AG04450 (cell line): ENCODE data around the gene RRP7A. TPM values are rescaled to one million over a fixed set of nuclear protein-coding genes. Genes with fewer than 3 reads are reported as not detected.

Experiments
- CTCF ChIA-PET: fragments of 300-600, 350-600 bp; formaldehyde crosslinking; extraction: SDS; loops from one replicate; lab custom pipeline; 2022; ENCODE audit warnings: antibody characterized with exemption, inconsistent platforms; lab: Charles Lee
- POLR2A ChIA-PET: fragments of 350-600 bp; formaldehyde crosslinking; extraction: SDS; loops from one replicate; lab custom pipeline; 2021; ENCODE audit warnings: antibody characterized with exemption, inconsistent platforms; lab: Yijun Ruan, JAX
- DNase-seq: peaks from one replicate; pipeline ENCODE4 v3.0.0-alpha.2; 2011; ENCODE audit warnings: low read depth, low spot score
- H3K27ac ChIP-seq: one replicate; pipeline ENCODE4 v1.5.1; 2012; ENCODE audit warnings: low read depth, low read length, control low read depth
- H3K27me3 ChIP-seq: one replicate; pipeline ENCODE4 v1.6.0; 2012; ENCODE audit warnings: low read length; ENCODE audit not compliant: control insufficient read depth, insufficient read depth
- H3K4me3 ChIP-seq: 2 replicates; pipeline ENCODE4 v1.5.1; 2011; ENCODE audit warnings: mild to moderate bottlenecking, low read depth, low read length, control low read depth
- H3K9me3 ChIP-seq: 2 replicates; pipeline ENCODE4 v1.5.1; 2012; ENCODE audit warnings: low read length; ENCODE audit not compliant: control insufficient read depth, insufficient read depth
- polyA plus RNA-seq: library from polyadenylated mRNA; depleted of rRNA; stranded (reverse); fragments of >200 nt; gene quantifications from 2 replicates; pipeline ENCODE4 v1.2.3, GENCODE V29; 2011
- TF ChIP-seq, protein P1 (sequence below): IDR thresholded peaks from 2 replicates; pipeline ENCODE4 v1.5.1; 2011; ENCODE audit warnings: low read depth, low read length, control low read depth, inconsistent platforms

Gene RRP7A
- polyA plus RNA-seq, 1 experiment, result 17.4 TPM

DNA sequence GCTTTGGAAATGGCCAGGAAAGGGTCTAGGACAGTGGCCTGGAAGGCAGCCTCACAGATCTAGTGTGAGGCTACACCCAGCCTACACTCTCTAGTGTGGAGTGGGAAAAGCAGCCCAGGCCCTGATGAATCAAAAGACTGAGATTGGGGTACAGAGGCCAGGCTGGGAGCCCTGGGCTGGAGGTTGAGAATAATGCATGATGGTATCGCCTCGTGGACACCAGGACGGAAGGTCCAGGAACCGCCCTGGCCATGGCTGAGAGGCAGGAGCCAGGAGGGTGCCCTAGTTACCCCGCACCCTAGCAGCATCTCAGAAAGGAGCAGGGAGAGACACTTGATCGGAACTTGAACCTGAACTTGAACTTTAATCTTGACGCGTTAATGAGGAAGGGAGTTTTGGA is 46.9 kb downstream of the RRP7A start:
- H3K27me3 ChIP-seq, result peaks cover 15% of the 10 kb centered on the region
- DNase-seq, result no peak
- no peak overlapping the region for H3K27ac ChIP-seq
- H3K9me3 ChIP-seq, result no peaks in the 10 kb centered on the region
- no peak overlapping the region for H3K4me3 ChIP-seq
- TF ChIP-seq, protein P1, sequence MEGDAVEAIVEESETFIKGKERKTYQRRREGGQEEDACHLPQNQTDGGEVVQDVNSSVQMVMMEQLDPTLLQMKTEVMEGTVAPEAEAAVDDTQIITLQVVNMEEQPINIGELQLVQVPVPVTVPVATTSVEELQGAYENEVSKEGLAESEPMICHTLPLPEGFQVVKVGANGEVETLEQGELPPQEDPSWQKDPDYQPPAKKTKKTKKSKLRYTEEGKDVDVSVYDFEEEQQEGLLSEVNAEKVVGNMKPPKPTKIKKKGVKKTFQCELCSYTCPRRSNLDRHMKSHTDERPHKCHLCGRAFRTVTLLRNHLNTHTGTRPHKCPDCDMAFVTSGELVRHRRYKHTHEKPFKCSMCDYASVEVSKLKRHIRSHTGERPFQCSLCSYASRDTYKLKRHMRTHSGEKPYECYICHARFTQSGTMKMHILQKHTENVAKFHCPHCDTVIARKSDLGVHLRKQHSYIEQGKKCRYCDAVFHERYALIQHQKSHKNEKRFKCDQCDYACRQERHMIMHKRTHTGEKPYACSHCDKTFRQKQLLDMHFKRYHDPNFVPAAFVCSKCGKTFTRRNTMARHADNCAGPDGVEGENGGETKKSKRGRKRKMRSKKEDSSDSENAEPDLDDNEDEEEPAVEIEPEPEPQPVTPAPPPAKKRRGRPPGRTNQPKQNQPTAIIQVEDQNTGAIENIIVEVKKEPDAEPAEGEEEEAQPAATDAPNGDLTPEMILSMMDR, result no peak
- ChIA-PET POLR2A (no interaction called here), CTCF (interaction anchor here (0.8 to 2.9 kb wide), 6 partner anchors 15 to 775 kb away, joined by 3 to 20 read pairs (median 4); partner anchors contain the start of gene NDUFA6)

DNA sequence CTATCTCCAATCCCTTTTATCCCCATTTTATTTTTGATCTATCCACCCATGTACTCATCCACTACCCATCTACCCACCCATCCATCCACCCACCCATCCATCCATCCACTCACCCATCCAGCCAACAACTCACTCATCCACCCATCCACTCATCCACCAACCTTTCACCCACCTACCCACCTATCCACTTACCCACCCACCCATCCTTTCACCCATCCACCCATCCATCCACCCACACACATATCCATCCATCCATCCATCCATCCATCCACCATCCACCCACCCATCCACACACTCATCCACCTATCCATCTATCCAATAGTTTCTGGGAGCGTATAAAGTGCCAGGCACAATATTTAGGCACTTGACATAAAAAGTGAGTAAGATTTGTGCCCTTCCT is 48.2 kb downstream of the RRP7A start:
- Histone ChIP-seq H3K9me3 (no peaks in the 10 kb centered on the region), H3K27ac (no peak overlapping the region), H3K4me3 (no peak overlapping the region), H3K27me3 (peaks cover 15% of the 10 kb centered on the region)
- CTCF ChIA-PET, result interaction anchor here (2.9 kb wide), 1 partner anchor 380 kb away, joined by 20 read pairs; the partner anchor contains the start of gene NDUFA6
- POLR2A ChIA-PET, result no interaction called here
- DNase-seq, result no peak
- TF ChIP-seq, protein P1, result no peak

DNA sequence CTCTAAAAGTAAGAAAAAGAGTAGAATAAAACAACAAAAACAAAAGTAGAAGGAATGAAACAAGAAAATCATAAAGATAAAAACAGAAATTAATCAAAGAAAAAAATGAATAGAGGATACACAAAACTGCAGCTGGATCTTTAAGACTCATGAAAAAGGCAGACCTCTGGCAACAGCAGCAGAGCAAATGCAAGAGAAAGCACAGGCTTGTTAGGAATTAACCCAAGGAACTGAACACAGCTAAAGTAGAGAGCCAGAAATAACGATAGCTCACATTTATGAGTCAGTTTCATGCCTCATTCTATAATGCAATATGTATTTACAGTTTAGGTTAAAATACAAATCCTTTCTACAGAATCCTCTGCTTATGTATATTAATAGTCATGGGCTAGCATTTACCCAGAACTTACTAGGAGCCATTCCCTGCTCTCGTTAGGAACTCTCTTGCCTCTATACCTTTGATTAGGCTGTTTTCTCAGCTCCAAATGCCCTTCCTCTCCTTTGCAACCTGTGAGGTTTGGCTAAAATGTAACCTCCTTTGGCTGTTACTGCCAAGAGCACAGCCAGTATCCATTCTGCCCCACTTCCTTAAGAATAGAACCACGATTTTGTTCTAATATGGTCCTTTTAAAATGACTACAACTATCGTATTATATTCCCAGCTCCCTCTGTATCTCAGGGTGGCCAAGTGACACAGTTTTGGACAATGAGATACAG is 49.1 kb downstream of the RRP7A start:
- TF ChIP-seq, protein P1, result no peak
- Histone ChIP-seq H3K27me3 (peaks cover 15% of the 10 kb centered on the region), H3K27ac (no peak overlapping the region), H3K4me3 (no peak overlapping the region), H3K9me3 (no peaks in the 10 kb centered on the region)
- DNase-seq, result no peak
- CTCF ChIA-PET, result interaction anchor here (0.8 to 1.4 kb wide), 2 partner anchors 10 to 26 kb away, joined by 3 to 6 read pairs; no protein-coding TSS in a partner anchor
- POLR2A ChIA-PET, result interaction anchor here (0.6 to 0.7 kb wide), 3 partner anchors 18 to 1089 kb away, joined by 3 to 4 read pairs (median 4); partner anchors contain the start of gene TEF

DNA sequence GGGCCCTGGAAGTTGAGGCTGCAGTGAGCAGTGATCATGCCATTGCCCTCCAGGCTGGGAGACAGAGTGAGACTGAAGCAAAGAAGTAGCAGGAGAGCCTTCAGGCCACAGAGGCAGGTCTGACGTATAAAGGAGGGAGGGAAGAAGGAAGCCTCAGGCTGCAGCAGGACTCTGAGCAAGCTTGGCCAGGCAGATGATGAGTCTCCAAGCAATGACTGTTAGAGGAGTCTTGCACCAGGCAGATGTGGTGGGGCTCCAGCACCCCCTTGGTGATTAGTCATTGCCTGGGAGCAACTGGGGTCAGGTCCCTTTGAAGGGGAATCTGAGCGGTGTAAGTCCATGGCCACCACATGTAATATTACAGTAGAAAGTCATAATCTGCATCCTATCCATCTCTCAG is 50.8 kb downstream of the RRP7A start:
- H3K27me3 ChIP-seq, result peaks cover 15% of the 10 kb centered on the region
- DNase-seq, result no peak
- CTCF ChIA-PET, result no interaction called here
- TF ChIP-seq, protein P1, result no peak
- H3K4me3 ChIP-seq, result no peak overlapping the region
- H3K27ac ChIP-seq, result no peak overlapping the region
- no peaks in the 10 kb centered on the region for H3K9me3 ChIP-seq
- POLR2A ChIA-PET, result no interaction called here

DNA sequence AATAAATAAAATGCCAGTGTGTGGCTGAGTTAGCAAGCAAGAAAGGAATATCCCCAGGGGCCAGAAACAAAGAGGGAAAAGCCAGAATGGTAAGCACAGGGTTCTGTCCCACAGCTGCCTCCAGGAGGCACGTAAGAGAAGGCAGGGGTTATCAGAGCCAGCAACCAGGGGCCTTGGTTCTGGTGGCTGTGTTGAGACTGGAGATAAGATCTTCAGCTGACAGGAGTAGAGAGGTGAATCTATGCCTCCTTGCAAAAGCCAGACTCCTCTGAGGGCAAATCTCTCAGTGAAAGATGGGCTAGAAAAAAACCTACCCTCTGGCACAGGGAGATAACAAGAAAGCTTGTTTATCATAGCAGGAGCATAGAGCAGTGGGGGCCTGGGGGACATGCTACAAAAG is 57.6 kb downstream of the RRP7A start:
- ChIA-PET CTCF (interaction anchor here (1.8 kb wide), 1 partner anchor 18 kb away, joined by 8 read pairs; no protein-coding TSS in a partner anchor), POLR2A (no interaction called here)
- no peaks in the 10 kb centered on the region for H3K9me3 ChIP-seq
- no peak overlapping the region for H3K4me3 ChIP-seq
- no peak overlapping the region for H3K27ac ChIP-seq
- TF ChIP-seq, protein P1, result no peak
- H3K27me3 ChIP-seq, result peaks cover 31% of the 10 kb centered on the region
- DNase-seq, result no peak
